GM18873 (cell line): Measurements from ENCODE around the gene WDR5.

Experiments used
- ATAC-seq: cut with Tn5 transposase; IDR thresholded peaks from one replicate; pipeline ENCODE4 v1.9.1; 2021; ENCODE audit warnings: mild to moderate bottlenecking, moderate library complexity, moderate number of reproducible peaks; ENCODE audit not compliant: unreplicated experiment, low FRiP score

WDR5 gene

GRCh38 chr9:134204991-134205578 lies 69.2 kb downstream of the WDR5 start:
- ATAC-seq = no peak

- ATAC-seq = no peak
Measured at GRCh38 chr9:134205672-134206310, 69.9 kb downstream of the WDR5 start.

GRCh38 chr9:134206311-134207300 lies 70.7 kb downstream of the WDR5 start:
- no peak for ATAC-seq

GRCh38 chr9:134208310-134208841 lies 72.5 kb downstream of the WDR5 start:
- ATAC-seq = no peak

GRCh38 chr9:134208981-134209725 lies 73.3 kb downstream of the WDR5 start:
- no peak for ATAC-seq
